H1 (cell line): ENCODE results near the gene TSHZ2. TPM values are rescaled to one million over a fixed set of nuclear protein-coding genes. Genes with fewer than 3 reads are reported as not detected.

Experiments
- CBX5 ChIP-seq: fragments of 300-800, 300-1000 bp; sonication (generic); IDR thresholded peaks from 2 replicates; pipeline ENCODE4 v1.7.1; 2016; ENCODE audit warnings: antibody characterized with exemption, low read length, low read depth
- CREB1 ChIP-seq: IDR thresholded peaks from 2 replicates; pipeline ENCODE4 v1.6.1; 2012; ENCODE audit warnings: inconsistent platforms
- FOSL1 ChIP-seq: IDR thresholded peaks from 2 replicates; pipeline ENCODE4 v1.6.1; 2011; ENCODE audit warnings: mild to moderate bottlenecking, low read depth, low read length, moderate library complexity; ENCODE audit not compliant: insufficient read depth
- NRF1 ChIP-seq: IDR thresholded peaks from 2 replicates; pipeline ENCODE4 v1.6.1; 2011; ENCODE audit warnings: mild to moderate bottlenecking, low read depth, low read length, improper control_type of control experiment
- PHF8 ChIP-seq: fragments of 200-600 bp; sonication (generic); conservative IDR thresholded peaks from 2 replicates; pipeline ENCODE4 v1.7.1; 2012; ENCODE audit warnings: low read depth, mild to moderate bottlenecking, inconsistent platforms, low read length, moderate library complexity
- polyA plus RNA-seq, 7 experiments: library from polyadenylated mRNA; depleted of rRNA in 3 of 7; stranded (reverse) in 5 of 7; unstranded in 2 of 7; fragments of >200 nt in 5 of 7; fragments of 200-250 nt in 2 of 7; gene quantifications; 1 replicate in 5 of 7; 2 replicates in 1 of 7; 4 replicates in 1 of 7; pipeline versions ENCODE4 v1.2.1 to v1.2.3, GENCODE V29; 2011 to 2013; ENCODE audit warnings: missing spikeins in 2 of 7, mixed read lengths in 2 of 7
- total RNA-seq: library from RNA; stranded (reverse); fragmentation: NEBNext Ultra II Directional; extraction: Animal tissue kit (Norgen Biotek cat#: 25700); gene quantifications from 2 replicates; pipeline ENCODE4 v1.2.1, GENCODE V29; 2021
- TF ChIP-seq, protein P1 (sequence below), 3 experiments: IDR thresholded peaks; 1 replicate in 2 of 3; 2 replicates in 1 of 3; pipeline versions ENCODE4 v1.5.1 to v1.6.1; 2011; ENCODE audit warnings: low read length in 3 of 3, mild to moderate bottlenecking in 3 of 3, inconsistent platforms in 2 of 3, low read depth in 1 of 3, moderate library complexity in 1 of 3; ENCODE audit not compliant: insufficient read depth in 1 of 3; ENCODE audit errors: control extremely low read depth in 1 of 3

TSHZ2 gene
- total and polyA plus RNA-seq, 2 of the 8 experiments (the other 6 are each of a cell fraction or from before 2014, with no cell fraction given) = 0.14 to 0.30 TPM

DNA sequence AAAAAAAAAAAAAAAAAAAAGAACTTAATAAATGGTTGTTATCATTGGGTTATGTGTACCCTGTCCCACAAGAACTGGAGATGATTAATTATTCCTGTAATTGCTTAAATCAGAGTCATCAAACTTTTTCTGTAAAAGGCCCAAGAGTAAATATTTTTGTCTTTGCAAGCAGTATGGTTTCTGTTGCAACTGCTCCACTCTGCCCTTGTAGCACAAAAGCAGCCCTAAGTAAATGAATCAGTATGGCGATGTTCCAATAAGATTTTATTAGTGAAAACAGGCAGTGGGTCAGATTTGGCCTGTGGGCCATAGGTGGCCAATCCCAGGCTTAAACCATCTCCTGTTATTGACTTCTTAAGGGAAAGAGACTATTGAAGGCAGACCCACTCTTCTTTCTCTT is 252.7 kb downstream of the TSHZ2 start (continued):
- TF ChIP-seq, protein P1, sequence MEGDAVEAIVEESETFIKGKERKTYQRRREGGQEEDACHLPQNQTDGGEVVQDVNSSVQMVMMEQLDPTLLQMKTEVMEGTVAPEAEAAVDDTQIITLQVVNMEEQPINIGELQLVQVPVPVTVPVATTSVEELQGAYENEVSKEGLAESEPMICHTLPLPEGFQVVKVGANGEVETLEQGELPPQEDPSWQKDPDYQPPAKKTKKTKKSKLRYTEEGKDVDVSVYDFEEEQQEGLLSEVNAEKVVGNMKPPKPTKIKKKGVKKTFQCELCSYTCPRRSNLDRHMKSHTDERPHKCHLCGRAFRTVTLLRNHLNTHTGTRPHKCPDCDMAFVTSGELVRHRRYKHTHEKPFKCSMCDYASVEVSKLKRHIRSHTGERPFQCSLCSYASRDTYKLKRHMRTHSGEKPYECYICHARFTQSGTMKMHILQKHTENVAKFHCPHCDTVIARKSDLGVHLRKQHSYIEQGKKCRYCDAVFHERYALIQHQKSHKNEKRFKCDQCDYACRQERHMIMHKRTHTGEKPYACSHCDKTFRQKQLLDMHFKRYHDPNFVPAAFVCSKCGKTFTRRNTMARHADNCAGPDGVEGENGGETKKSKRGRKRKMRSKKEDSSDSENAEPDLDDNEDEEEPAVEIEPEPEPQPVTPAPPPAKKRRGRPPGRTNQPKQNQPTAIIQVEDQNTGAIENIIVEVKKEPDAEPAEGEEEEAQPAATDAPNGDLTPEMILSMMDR (IDR thresholded peaks at IDR 0.05; ENCODE audit: control extremely low read depth in 1 of 3, insufficient read depth in 1 of 3, low read depth in 1 of 3, low read length in 3 of 3) = no peak
- no peak for TF ChIP-seq NRF1
- no peak for TF ChIP-seq CREB1
- no peak for TF ChIP-seq CBX5
- no peak for TF ChIP-seq PHF8
- no peak for TF ChIP-seq FOSL1
